ENCODE data around the gene CIZ1.
"Not testable (repeated sequence)": the region's sequence is repeated elsewhere in the genome, so short reads cannot be mapped to it uniquely, and the experiment has no call there.

The CIZ1 gene

DNA sequence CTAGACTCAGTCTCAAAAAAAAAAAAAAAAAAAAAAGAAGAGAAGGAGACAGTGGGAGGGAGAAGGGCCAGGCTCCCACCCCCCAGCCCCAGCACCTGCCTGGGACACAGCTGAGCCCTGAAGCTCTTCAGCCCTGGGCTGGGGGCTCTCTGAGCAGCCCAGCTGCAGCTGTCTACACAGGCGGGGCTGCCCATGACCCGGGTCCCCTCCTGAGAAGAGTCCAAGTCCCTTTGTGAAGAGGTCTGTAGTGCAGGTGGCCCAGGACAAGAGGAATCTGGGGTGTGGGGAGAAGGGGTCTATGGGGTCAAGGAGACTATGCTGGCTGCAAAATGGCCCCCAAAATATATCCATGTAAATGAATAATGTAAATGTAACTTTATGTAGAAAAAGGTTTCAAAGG, 48.8 kb downstream of the CIZ1 start:
- DNase-seq: no peak

GRCh38 chr9:128142061-128142460, 49.3 kb downstream of the CIZ1 start:
- no peak for DNase-seq

- no peak for DNase-seq
Observed at GRCh38 chr9:128141604-128142003, 49.8 kb downstream of the CIZ1 start.

GRCh38 chr9:128139621-128140020, 51.8 kb downstream of the CIZ1 start:
- DNase-seq: no peak

DNA sequence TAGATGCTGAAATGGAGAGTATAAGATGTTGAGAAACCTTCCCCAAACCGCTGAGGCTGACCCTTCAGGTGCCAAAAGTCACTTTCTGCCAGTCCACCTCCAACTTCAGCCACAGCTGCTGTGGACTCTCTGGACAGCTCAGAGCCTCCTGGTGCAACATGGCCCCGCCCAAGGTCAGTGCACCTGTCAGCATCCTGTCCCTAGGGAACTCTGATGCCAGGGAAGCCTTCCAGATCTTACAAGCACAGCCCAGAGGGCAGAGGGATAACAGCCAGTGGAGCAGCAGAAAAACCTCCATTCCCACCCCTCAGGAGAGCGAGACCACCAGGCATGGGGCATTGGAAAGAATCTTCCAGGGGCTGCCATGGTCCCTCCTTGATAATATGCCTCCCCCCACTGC, 53.4 kb downstream of the CIZ1 start:
- no peak for DNase-seq

DNA sequence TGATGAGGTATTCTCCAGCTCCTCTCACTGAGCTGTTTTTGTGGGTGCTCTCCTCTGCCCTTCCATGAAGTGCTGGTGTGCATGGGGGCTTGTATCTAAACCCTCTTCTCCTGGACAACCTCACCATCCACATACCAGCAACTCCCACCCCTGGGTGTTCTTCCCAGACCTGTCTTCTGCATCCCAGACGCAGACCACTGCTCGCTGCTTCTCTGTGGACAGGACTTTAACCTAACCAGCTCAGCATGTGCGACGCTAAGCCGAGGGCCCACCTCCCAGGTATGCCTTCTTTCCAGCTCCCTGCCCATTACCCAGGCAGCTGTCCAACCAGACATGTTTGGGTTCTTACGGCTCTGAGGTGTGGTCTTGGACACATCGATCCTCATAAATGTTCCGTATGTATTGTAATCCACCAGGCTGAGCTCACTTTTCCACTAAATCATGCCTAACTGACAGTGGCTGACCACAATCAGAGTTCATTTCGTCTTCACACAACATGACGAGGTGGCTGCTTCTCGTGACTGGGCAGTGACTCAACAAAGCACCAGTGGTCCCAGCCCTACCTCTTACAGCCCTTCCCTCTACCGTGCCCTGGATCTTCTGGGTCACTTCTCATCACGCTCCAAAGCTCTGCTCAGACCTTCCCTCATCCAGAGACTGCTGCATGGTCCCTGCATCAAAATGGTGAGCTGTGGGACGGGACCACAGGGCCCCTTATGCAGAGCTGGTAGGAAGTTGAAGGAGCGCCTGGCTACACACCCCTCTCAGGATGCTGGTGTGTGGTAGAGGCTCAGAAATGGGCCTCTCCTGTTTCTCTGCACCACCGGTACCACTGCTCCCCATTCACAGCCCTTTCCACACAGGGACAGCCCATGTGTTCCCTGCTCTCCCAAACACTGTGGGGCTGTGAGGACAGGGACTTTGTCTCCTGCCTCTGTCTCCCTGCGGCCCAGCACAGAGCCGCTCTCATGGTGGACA, 54.3 kb downstream of the CIZ1 start:
- no peak for DNase-seq

GRCh38 chr9:128135561-128135960, 55.8 kb downstream of the CIZ1 start:
- DNase-seq: not testable (repeated sequence)

GRCh38 chr9:128132139-128132538, 59.2 kb downstream of the CIZ1 start:
- DNase-seq: not testable (repeated sequence)

DNA sequence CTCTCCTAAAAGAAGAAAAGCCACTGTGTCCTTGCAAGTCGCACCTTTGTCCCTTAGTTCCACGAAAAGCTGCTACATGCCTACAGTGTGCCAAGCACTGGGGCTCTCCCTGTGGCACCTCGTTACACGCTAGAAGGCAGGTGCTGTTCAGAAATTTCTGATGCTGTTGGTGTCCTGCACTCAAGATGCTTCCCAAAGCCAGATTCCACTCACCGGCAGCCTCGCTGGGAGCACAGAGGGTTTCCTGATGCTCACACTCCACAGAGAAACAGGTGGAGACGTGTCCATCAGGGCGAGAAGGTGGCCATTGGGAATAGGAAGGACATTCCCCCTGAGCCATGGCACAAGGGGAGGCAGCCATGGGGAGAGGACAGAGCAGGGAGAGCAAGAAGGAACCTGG, 60.0 kb downstream of the CIZ1 start:
- not testable (repeated sequence) for DNase-seq

- DNase-seq: not testable (repeated sequence)
Observed at GRCh38 chr9:128130651-128131050, 60.7 kb downstream of the CIZ1 start.

DNA sequence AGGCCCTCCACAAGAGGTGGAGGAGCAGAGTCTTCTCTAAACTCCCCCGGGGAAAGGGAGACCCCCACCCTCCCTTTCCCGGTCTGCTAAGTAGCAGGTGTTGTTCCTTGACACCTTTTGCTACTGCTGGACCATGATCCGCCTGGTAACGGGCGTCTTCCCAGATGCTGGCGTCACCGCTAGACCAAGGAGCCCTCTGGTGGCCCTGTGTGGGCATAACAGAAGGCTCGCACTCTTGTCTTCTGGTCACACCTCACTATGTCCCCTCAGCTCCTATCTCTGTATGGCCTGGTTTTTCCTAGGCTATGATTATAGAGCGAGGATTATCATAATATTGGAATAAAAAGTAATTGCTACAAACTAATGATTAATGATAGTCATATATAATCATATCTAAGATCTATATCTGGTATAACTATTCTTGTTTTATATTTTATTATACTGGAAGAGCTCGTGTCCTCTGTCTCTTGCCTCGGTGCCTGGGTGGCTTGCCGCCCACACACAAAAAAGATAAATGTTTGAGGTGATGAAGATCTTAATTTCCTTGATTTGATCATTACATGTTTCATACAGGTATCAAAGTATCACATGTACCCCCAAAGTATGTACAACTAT, 61.3 kb downstream of the CIZ1 start:
- DNase-seq: not testable (repeated sequence)

DNA sequence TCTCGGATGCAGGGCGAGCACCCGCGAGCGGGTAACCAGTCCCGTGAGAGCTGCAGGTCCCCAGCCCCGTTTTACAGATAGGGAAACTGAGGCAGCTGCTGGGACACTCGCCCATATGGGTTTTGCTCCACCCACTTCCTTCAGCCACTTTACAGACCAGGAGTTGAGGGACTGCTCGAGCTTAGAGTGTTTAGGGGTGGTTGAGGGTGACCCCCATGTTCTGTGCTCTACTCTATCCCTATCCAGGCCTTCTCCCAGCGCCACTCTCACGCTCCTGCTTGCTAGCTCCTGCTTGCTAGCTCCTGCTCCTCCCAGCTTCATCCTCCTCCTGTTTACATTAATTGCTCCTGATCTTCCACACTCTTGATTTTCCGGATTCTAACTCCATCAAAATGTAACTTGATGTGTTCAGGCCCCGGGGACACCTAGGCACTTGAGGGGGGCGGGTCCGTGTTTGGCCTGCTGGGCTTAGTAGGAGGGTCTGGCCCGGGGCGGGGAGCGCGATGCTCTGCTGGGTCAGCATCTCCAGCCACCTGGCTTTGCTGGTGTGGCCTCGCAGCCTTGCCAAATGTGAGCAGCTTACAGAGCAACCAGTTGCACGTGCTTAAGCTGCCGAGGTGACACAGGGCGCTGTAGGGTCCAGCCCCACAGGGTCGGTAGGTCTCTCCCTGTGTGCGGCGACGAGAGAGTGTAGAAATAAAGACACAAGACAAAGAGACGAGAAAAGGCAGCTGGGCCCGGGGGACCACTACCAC, 62.4 kb downstream of the CIZ1 start:
- no peak for DNase-seq

DNA sequence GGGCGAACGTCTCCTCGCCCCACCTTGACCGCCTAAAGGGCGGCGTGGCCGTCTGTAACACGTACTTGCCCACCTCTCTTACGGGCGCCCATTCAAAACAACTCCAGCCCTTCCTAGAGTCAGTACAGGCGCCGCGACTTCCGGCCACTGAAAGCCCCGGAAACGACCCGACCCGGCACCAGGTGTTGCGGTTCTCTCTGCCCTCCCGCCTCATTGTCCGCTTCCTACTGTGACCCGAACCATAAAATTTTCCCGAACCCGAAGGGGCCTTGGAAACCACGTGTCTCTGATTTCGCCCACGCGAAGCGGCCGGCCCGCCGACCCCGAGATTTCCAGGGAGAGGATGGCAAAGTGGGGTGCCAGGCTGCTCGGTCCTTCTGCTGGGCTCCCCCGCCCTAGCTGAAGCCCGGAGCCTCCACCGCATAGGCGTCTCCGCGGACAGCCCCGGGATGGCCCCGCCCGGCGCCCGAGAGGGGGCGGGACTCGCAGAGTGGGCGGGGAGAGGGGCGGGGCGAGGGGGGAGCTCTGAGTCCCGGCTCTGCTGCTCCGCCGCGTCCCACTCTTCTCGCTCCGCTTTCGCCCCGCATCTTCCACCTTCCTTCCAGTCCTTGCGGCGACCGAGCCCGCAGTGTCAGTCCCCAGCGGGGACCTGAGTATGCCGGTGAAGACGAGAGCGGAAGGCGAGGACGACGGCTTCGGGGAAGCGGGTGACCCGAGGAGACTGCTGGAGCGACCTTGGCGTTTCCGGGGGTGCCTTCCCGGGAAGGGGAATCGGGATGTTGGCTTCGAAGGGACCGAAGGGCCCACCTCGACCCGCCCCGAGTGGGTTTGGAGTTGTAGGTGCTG, 63.2 kb downstream of the CIZ1 start:
- peak; percentile 63 for DNase-seq

DNA sequence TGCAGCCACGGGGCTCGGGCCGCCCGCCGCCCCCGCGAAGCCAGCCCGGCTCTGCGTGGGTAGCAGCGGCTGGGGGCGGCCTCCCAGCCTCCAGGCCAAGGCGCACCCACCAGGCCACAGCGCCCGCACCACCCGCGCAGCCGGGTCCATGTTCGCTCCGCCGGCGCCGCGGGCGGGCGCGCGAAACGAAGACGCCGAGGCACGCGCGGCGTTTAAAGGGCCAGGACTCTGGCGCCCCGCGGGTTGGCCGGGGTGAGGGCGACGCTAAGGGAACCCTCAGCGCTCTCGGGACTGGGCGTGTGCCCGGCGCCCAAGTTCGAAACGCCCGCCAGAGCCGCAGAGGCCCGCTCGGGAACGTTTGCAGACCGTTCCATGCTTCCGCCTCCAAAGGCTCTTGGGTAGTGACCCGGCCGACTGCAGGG, 63.8 kb downstream of the CIZ1 start, which contains the start of gene PTGES2:
PTGES2 (minus strand) TSS at position 162 of the 422 bp plus-strand sequence; CDS start at position 150, 12 bp downstream.
- DNase-seq: peak; percentile 32

DNA sequence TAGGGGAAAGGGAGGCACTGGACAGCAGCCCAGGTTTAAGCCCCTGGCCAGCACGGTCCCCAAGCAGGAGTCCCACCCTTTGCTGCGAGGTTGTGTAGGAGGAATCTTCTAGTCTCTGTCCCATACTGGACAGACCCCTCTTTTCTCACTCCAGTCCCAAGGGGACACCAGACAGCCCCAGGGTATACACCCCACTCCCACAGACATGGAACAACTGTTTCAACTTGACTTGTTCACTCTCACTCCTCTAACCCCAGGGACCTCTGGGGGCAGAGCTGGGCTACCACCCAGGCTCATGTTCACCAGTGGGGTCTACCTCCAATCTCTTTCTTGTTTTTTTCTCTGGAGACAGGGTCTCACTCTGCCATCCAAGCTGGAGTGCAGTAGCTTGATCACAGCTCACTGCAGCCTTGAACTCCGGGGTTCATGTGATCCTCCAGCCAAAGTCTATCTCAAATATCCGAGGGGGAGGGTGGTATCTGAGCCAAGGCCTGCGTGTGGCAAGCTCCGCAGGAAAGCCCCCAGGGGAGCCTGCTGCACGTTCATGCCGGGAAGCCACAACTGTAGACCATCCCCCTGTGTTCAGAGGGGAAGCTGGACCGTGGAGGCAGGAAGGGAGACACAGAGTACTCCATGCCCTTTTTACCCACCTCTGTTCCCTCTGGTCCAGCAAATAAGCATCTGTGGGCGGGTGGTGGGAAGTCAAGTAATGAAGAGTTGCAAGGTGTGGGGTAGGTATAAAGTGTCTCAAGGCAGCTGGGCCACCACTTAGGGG, 65.6 kb downstream of the CIZ1 start:
- no peak for DNase-seq

DNA sequence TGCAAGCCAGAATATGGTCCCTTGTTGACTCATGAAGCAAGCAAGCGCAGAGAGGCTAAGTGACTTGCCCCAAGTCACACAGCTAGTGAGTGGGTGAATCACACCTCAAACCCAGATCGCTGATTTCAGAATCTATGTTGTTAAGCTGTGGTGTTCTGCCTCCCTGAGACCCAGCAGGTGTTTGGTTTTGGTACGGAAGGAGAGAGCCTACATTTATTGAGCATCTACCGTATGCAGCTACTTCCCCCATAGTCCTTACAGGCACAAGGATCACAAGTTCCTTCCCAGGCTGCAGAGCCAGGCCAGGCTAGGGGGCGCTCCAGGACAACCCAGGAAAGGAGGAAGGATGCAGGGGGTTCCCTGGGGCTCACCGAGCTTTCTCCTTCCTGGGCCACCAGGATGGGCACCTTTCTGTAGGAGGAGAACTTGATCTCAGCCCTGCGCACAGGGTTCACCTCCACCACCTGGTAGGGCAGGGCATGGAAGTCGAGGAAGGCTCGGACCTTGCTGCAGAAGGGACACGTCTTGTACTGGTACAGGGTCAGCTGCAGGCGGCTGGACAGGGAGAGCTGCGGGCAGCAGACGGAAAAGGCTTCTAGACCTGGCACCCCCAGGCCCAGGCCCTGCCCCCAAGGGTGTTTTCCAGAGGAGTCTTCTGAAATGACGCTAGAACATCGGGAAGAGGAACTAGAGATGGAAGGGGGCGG, 66.3 kb downstream of the CIZ1 start:
- DNase-seq: peak; percentile 28

GRCh38 chr9:128124451-128124850, 66.9 kb downstream of the CIZ1 start:
- DNase-seq: no peak

GRCh38 chr9:128123451-128124080, 67.8 kb downstream of the CIZ1 start:
- DNase-seq: no peak

DNA sequence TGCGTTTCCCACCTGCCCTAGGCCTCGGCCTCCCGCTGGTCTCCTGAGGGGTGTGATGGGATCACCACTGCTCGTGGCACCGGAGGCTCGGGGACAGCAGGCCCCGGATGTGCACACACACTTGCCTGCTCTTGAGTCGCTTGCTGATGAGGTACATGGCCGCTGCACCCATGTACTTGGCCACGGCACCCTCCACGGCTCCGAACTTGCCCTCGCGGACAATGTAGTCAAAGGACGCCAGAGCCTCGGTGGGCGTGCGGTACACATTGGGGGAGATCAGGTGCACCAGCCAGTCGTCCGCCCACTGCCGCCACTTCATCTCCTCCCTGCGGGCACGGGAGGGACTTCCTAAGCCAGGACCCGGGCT, 68.6 kb downstream of the CIZ1 start:
- no peak for DNase-seq

Measured in GF-D8 (cell line).